GM19395 (cell line): ENCODE results near the gene MERTK.

Source experiments
- ATAC-seq: cut with Tn5 transposase; IDR thresholded peaks from one replicate; pipeline ENCODE4 v1.9.1; 2021; ENCODE audit warnings: mild to moderate bottlenecking, moderate library complexity; ENCODE audit not compliant: unreplicated experiment

The MERTK gene

GRCh38 chr2:111975053-111975552 is 76.7 kb downstream of the MERTK start:
- ATAC-seq: no peak

- no peak for ATAC-seq
Measured at GRCh38 chr2:111975819-111976218, 77.4 kb downstream of the MERTK start.

- no peak for ATAC-seq
Measured at GRCh38 chr2:111977240-111977639, 78.8 kb downstream of the MERTK start.

GRCh38 chr2:111978452-111979170 is 80.2 kb downstream of the MERTK start:
- ATAC-seq: no peak

- no peak for ATAC-seq
Measured at GRCh38 chr2:111981666-111982065, 83.3 kb downstream of the MERTK start.

- no peak for ATAC-seq
Measured at GRCh38 chr2:111982822-111983221, 84.4 kb downstream of the MERTK start.

GRCh38 chr2:111983478-111984212 is 85.2 kb downstream of the MERTK start:
- ATAC-seq: no peak

- no peak for ATAC-seq
Measured at GRCh38 chr2:111984213-111984604, 85.8 kb downstream of the MERTK start.

GRCh38 chr2:111985514-111985913 is 87.1 kb downstream of the MERTK start:
- ATAC-seq: no peak

- no peak for ATAC-seq
Measured at GRCh38 chr2:111986116-111986900, 87.9 kb downstream of the MERTK start.

GRCh38 chr2:111990375-111990774 is 92.0 kb downstream of the MERTK start:
- ATAC-seq: no peak

GRCh38 chr2:111990856-111991255 is 92.4 kb downstream of the MERTK start:
- no peak for ATAC-seq

GRCh38 chr2:111994042-111994441 is 95.6 kb downstream of the MERTK start:
- no peak for ATAC-seq

GRCh38 chr2:111995148-111995547 is 96.7 kb downstream of the MERTK start:
- no peak for ATAC-seq

- no peak for ATAC-seq
Measured at GRCh38 chr2:111999809-112000208, 101.4 kb downstream of the MERTK start.

GRCh38 chr2:112000399-112001135 is 102.2 kb downstream of the MERTK start:
- no peak for ATAC-seq

GRCh38 chr2:112001136-112001715 is 102.8 kb downstream of the MERTK start:
- no peak for ATAC-seq

- no peak for ATAC-seq
Measured at GRCh38 chr2:112001942-112002341, 103.5 kb downstream of the MERTK start.

- no peak for ATAC-seq
Measured at GRCh38 chr2:112003576-112004252, 105.3 kb downstream of the MERTK start.

GRCh38 chr2:112004253-112004645 is 105.8 kb downstream of the MERTK start:
- ATAC-seq: no peak
